HCT116 (cell line): Measurements from ENCODE around the gene CHP2.

Experiments
- EGR1 ChIP-seq: IDR thresholded peaks from 2 replicates; pipeline ENCODE4 v1.6.1; 2012; ENCODE audit warnings: low read depth
- EZH2 ChIP-seq: fragments of 200-600 bp; sonication (generic); IDR thresholded peaks from 2 replicates; pipeline ENCODE4 v1.6.1; 2017; ENCODE audit warnings: antibody characterized with exemption, mixed run types
- EZH2phosphoT487 ChIP-seq: fragments of 200-600 bp; IDR thresholded peaks from 2 replicates; pipeline ENCODE4 v1.6.1; 2018; ENCODE audit warnings: antibody characterized with exemption, borderline replicate concordance
- POLR2A ChIP-seq: IDR thresholded peaks from 2 replicates; pipeline ENCODE4 v1.7.0; 2011; ENCODE audit warnings: borderline replicate concordance; ENCODE audit not compliant: insufficient read depth, insufficient read length; ENCODE audit errors: extremely low read depth
- POLR2AphosphoS5 ChIP-seq: IDR thresholded peaks from 2 replicates; pipeline ENCODE4 v1.6.1; 2011; ENCODE audit warnings: mild to moderate bottlenecking, low read depth, low read length, moderate library complexity
- REST ChIP-seq: IDR thresholded peaks from 2 replicates; pipeline ENCODE4 v1.6.1; 2012; ENCODE audit warnings: low read depth
- SP1 ChIP-seq: IDR thresholded peaks from 2 replicates; pipeline ENCODE4 v1.6.1; 2012; ENCODE audit warnings: low read depth
- YY1 ChIP-seq: IDR thresholded peaks from 2 replicates; pipeline ENCODE4 v1.6.1; 2011; ENCODE audit warnings: low read length, low read depth, moderate library complexity, mild to moderate bottlenecking; ENCODE audit not compliant: insufficient replicate concordance; ENCODE audit errors: extremely low read depth
- ZBTB33 ChIP-seq: IDR thresholded peaks from 2 replicates; pipeline ENCODE4 v1.6.1; 2011; ENCODE audit warnings: mild to moderate bottlenecking, low read length, moderate library complexity; ENCODE audit not compliant: insufficient replicate concordance; ENCODE audit errors: extremely low read depth
- ZNF274 ChIP-seq: fragments of 200-500 bp; sonication (Bioruptor generic); IDR thresholded peaks from 2 replicates; pipeline ENCODE4 v1.6.1; 2014; ENCODE audit warnings: mild to moderate bottlenecking, low read depth, low read length, inconsistent platforms
- TF ChIP-seq, protein P1 (sequence below): IDR thresholded peaks from 2 replicates; pipeline ENCODE4 v1.6.1; 2012
- TF ChIP-seq, protein P2 (sequence below), 3 experiments: fragments of 200-600 bp in 1 of 3; sonication (generic) in 1 of 3; IDR thresholded peaks in 2 of 3; conservative IDR thresholded peaks in 1 of 3; 2 replicates each; pipeline ENCODE4 v1.5.1; 2012 to 2017; ENCODE audit warnings: low read depth in 2 of 3, low read length in 2 of 3, antibody characterized with exemption in 1 of 3, borderline replicate concordance in 1 of 3, control low read depth in 1 of 3, mild to moderate bottlenecking in 1 of 3, mixed read lengths in 1 of 3, mixed run types in 1 of 3, moderate library complexity in 1 of 3; ENCODE audit not compliant: insufficient read depth in 1 of 3

- no peak for TF ChIP-seq POLR2A
- TF ChIP-seq REST, result no peak
- TF ChIP-seq YY1, result no peak
- no peak for TF ChIP-seq POLR2AphosphoS5
- TF ChIP-seq, protein P1, sequence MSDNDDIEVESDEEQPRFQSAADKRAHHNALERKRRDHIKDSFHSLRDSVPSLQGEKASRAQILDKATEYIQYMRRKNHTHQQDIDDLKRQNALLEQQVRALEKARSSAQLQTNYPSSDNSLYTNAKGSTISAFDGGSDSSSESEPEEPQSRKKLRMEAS, result no peak
- no peak for TF ChIP-seq EZH2
- TF ChIP-seq, protein P2, sequence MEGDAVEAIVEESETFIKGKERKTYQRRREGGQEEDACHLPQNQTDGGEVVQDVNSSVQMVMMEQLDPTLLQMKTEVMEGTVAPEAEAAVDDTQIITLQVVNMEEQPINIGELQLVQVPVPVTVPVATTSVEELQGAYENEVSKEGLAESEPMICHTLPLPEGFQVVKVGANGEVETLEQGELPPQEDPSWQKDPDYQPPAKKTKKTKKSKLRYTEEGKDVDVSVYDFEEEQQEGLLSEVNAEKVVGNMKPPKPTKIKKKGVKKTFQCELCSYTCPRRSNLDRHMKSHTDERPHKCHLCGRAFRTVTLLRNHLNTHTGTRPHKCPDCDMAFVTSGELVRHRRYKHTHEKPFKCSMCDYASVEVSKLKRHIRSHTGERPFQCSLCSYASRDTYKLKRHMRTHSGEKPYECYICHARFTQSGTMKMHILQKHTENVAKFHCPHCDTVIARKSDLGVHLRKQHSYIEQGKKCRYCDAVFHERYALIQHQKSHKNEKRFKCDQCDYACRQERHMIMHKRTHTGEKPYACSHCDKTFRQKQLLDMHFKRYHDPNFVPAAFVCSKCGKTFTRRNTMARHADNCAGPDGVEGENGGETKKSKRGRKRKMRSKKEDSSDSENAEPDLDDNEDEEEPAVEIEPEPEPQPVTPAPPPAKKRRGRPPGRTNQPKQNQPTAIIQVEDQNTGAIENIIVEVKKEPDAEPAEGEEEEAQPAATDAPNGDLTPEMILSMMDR (IDR thresholded peaks at IDR 0.05 in 2 of 3, conservative IDR thresholded peaks at IDR 0.05 in 1 of 3; ENCODE audit: borderline replicate concordance in 1 of 3, insufficient read depth in 1 of 3, low read depth in 2 of 3, low read length in 2 of 3), result no peak
- TF ChIP-seq EGR1, result no peak
- no peak for TF ChIP-seq ZNF274
- TF ChIP-seq ZBTB33, result no peak
- TF ChIP-seq EZH2phosphoT487, result no peak
- no peak for TF ChIP-seq SP1
Measured at GRCh38 chr16:23712976-23713375, 41.9 kb upstream of the CHP2 start, which contains the start of gene ERN2.
